KBM-7 (cell line): Measurements from ENCODE around the gene LRIT3.
A peak's percentile ranks its signal among the peaks of the same experiment; 100 is the strongest.

Experiments used
- DNase-seq: peaks from one replicate; pipeline ENCODE4 v3.0.0-alpha.2; 2015
- in situ Hi-C: fragments of 300-500 bp; cut with MboI; formaldehyde crosslinking; loops from 2 replicates; pipeline ENCODE4 v1.14.3; 2020; ENCODE audit warnings: low sequenced_read_pairs, low pct_unique_long_range_greater_than_20kb, mixed read lengths

Gene LRIT3

GRCh38 chr4:109847896-109848442, at the start of gene LRIT3:
TSS of gene LRIT3 (plus strand) at chr4:109848107. CDS start at chr4:109848202, 95 bp downstream.
- DNase-seq: no peak
- in situ Hi-C loops: loop anchor here (25.0 kb wide), 1 partner anchor 114 kb away; no protein-coding TSS in a partner anchor

- DNase-seq: no peak
- in situ Hi-C loops: no loop called here
Observed at GRCh38 chr4:109798866-109799265, 49.0 kb upstream of the LRIT3 start.

GRCh38 chr4:109801099-109801789, 46.7 kb upstream of the LRIT3 start:
- in situ Hi-C loops: no loop called here
- DNase-seq: no peak

- in situ Hi-C loops: no loop called here
- DNase-seq: no peak
Observed at GRCh38 chr4:109801895-109802319, 46.0 kb upstream of the LRIT3 start, which contains the start of gene CFI. TSS of gene CFI (minus strand) at chr4:109801999. CDS start at chr4:109801971, 28 bp downstream.

- DNase-seq: peak; percentile 52
- in situ Hi-C loops: no loop called here
Observed at GRCh38 chr4:109803924-109804571, 43.9 kb upstream of the LRIT3 start.

GRCh38 chr4:109809655-109810054, 38.3 kb upstream of the LRIT3 start:
- in situ Hi-C loops: loop anchor here (10.0 kb wide), 1 partner anchor 385 kb away; no protein-coding TSS in a partner anchor
- DNase-seq: no peak

- in situ Hi-C loops: loop anchor here (10.0 kb wide), 1 partner anchor 386 kb away; no protein-coding TSS in a partner anchor
- no peak for DNase-seq
Observed at GRCh38 chr4:109810552-109811387, 37.1 kb upstream of the LRIT3 start.

- DNase-seq: no peak
- in situ Hi-C loops: loop anchor here (10.0 kb wide), 1 partner anchor 387 kb away; no protein-coding TSS in a partner anchor
Observed at GRCh38 chr4:109811707-109812106, 36.2 kb upstream of the LRIT3 start.

GRCh38 chr4:109815151-109816081, 32.5 kb upstream of the LRIT3 start, which contains the start of gene GAR1:
TSS of gene GAR1 (plus strand) at chr4:109815762. CDS start at chr4:109816165, 403 bp downstream.
- DNase-seq: peak; percentile 95
- in situ Hi-C loops: loop anchor here (10.0 kb wide), 1 partner anchor 391 kb away; no protein-coding TSS in a partner anchor

GRCh38 chr4:109816082-109816442, 31.8 kb upstream of the LRIT3 start:
- DNase-seq: no peak
- in situ Hi-C loops: loop anchor here (10.0 kb wide), 1 partner anchor 391 kb away; no protein-coding TSS in a partner anchor

- no peak for DNase-seq
- in situ Hi-C loops: loop anchor here (10.0 kb wide), 1 partner anchor 392 kb away; no protein-coding TSS in a partner anchor
Observed at GRCh38 chr4:109816894-109817293, 31.0 kb upstream of the LRIT3 start.

GRCh38 chr4:109818268-109818667, 29.6 kb upstream of the LRIT3 start:
- in situ Hi-C loops: loop anchor here (10.0 kb wide), 1 partner anchor 393 kb away; no protein-coding TSS in a partner anchor
- DNase-seq: no peak

- in situ Hi-C loops: no loop called here
- no peak for DNase-seq
Observed at GRCh38 chr4:109820563-109820962, 27.3 kb upstream of the LRIT3 start.

- in situ Hi-C loops: no loop called here
Observed at GRCh38 chr4:109821185-109821584, 26.7 kb upstream of the LRIT3 start.

GRCh38 chr4:109826719-109827118, 21.2 kb upstream of the LRIT3 start:
- peak; percentile 38 for DNase-seq
- in situ Hi-C loops: loop anchor here (25.0 kb wide), 1 partner anchor 136 kb away; no protein-coding TSS in a partner anchor

More at GRCh38 chr4:109821185-109821584, 26.7 kb upstream of the LRIT3 start:
- no peak for DNase-seq

GRCh38 chr4:109827672-109828071, 20.2 kb upstream of the LRIT3 start, which contains the start of gene RRH:
TSS of gene RRH (plus strand) at chr4:109827972. CDS start at chr4:109828028, 56 bp downstream.
- no peak for DNase-seq
- in situ Hi-C loops: loop anchor here (25.0 kb wide), 1 partner anchor 135 kb away; no protein-coding TSS in a partner anchor

- in situ Hi-C loops: loop anchor here (25.0 kb wide), 1 partner anchor 129 kb away; no protein-coding TSS in a partner anchor
- no peak for DNase-seq
Observed at GRCh38 chr4:109833756-109834155, 14.2 kb upstream of the LRIT3 start.
